Stomach (tissue), 9 donors: ENCODE data around the gene SZT2. TPM values are rescaled to one million over a fixed set of nuclear protein-coding genes. Genes with fewer than 3 reads are reported as not detected.
"Not testable (repeated sequence)": the region's sequence is repeated elsewhere in the genome, so short reads cannot be mapped to it uniquely, and the experiment has no call there.

ENCODE experiments used
- DNase-seq, 2 donors: peaks; one replicate each; pipeline versions ENCODE4 v3.0.0 to v3.0.0-alpha.2; 2013 to 2019
- H3K27ac ChIP-seq, 5 donors: fragments of 200-600 bp in 4 of 5; sonication (generic) in 4 of 5; one replicate each; pipeline ENCODE4 v1.5.1; 2013 to 2019; ENCODE audit warnings: mild to moderate bottlenecking in 1 of 5, moderate library complexity in 1 of 5
- H3K27me3 ChIP-seq, 3 donors: fragments of 200-600 bp; sonication (generic); one replicate each; pipeline ENCODE4 v1.5.1; 2017 to 2019; ENCODE audit warnings: mixed run types in 1 of 3
- H3K36me3 ChIP-seq, 4 donors: fragments of 200-600 bp; sonication (generic); 1 replicate in 3 of 4; 2 replicates in 1 of 4; pipeline ENCODE4 v1.5.1; 2016 to 2019
- H3K4me1 ChIP-seq, 4 donors: fragments of 200-600 bp; sonication (generic); one replicate each; pipeline ENCODE4 v1.5.1; 2016 to 2019
- H3K4me3 ChIP-seq, 4 donors: fragments of 200-600 bp; sonication (generic) in 3 of 4; one replicate each; pipeline ENCODE4 v1.5.1; 2016 to 2019; ENCODE audit warnings: mild to moderate bottlenecking in 1 of 4
- H3K9me3 ChIP-seq, 4 donors: fragments of 200-600 bp; sonication (generic); one replicate each; pipeline ENCODE4 v1.5.1; 2016 to 2019
- EP300 ChIP-seq: sonication (generic); formaldehyde crosslinking; IDR thresholded peaks from one replicate; pipeline ENCODE4 v1.6.1; 2017; ENCODE audit warnings: antibody characterized with exemption
- POLR2A ChIP-seq, 4 donors: fragments of 450-650 bp; IDR thresholded peaks; one replicate each; pipeline ENCODE4 v1.6.1; 2016; ENCODE audit warnings: antibody characterized with exemption in 4 of 4, control low read depth in 2 of 4, mild to moderate bottlenecking in 1 of 4, moderate library complexity in 1 of 4
- POLR2AphosphoS5 ChIP-seq, 3 donors: sonication (generic); formaldehyde crosslinking; IDR thresholded peaks; one replicate each; pipeline ENCODE4 v1.6.1; 2016; ENCODE audit warnings: antibody characterized with exemption in 3 of 3
- WGBS, 5 donors: extraction: QIAGEN DNeasy Blood & Tissue Kit in 3 of 5; methylation state at CpG; one replicate each; pipeline versions ENCODE4 v1.1.5 to v1.1.7; 2013 to 2018; 5-methylcytosine and 5-hydroxymethylcytosine counted together
- intact Hi-C: fragments of 100-400 bp; cut with DNase I; formaldehyde crosslinking; loops from one replicate; pipeline ENCODE4 v1.15.1; 2023; ENCODE audit warnings: low total_unique reads
- polyA plus RNA-seq, 3 donors: library from polyadenylated mRNA; stranded (reverse); fragments of 200-250 nt; gene quantifications; one replicate each; pipeline ENCODE4 v1.2.3, GENCODE V29; 2013
- total RNA-seq, 5 donors: library from RNA; depleted of rRNA; stranded (reverse); fragments of >200 nt; gene quantifications; one replicate each; pipeline versions ENCODE4 v1.1.0 to v1.2.3, GENCODE V29; 2014 to 2016
- TF ChIP-seq, protein P1 (sequence below), 7 experiments: fragments of 450-650 bp in 4 of 7; fragments of 200-600 bp in 3 of 7; sonication (generic) in 3 of 7; IDR thresholded peaks; one replicate each; pipeline ENCODE4 v1.5.1; 2016 to 2019; ENCODE audit warnings: antibody characterized with exemption in 7 of 7, control low read depth in 2 of 7, mild to moderate bottlenecking in 1 of 7
- donor health status: healthy with polysubstance abuse.
- donor health status: Bipolar disorder and iron deficiency.
- donor health status: healthy.

SZT2 gene
- total and polyA plus RNA-seq, 8 donors: 4.9 to 69.3 (median 52.9) TPM

DNA sequence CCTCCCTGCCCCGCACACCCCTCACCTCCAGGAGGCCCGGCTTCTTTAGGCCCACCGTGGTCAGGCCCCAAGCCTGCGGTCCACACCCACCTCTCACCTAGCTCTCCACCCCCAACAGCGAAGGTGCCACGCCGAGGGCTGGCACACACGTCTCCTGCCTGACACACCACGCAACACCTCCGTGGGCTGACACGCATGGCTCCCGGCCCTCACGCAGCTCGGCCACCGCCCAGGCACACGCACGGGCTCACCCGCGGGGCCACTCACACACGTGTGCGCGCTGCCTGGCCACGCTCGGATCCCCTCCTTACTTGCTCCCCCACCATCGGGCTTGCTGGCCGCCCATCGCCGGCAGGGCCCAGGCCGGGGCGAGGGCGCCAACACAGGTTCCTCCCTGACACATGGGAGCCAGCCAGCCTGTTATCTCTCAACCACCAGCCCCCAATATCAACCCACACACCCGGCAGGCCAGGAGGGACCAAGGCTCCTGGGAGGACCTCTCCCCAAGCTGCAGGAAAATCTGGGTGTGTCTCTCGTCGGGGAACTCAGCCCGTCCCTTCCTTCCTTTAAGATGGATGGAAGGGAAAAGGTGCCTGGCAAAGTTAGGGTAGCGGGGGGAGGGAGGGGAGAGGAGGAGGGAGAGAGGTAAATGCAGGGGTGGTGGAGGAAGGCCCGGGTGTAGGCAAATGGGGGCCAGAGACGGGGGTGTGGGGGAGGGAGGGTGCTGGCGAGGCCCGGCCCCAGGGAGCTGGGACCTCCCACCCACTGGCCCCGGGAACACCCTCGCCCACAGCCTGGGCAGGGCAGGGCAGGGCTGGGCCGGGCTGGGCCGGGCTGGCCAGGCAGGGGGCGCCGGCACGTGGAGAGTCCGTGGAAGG is 22.4 kb upstream of the SZT2 start:
- DNase-seq: peak in 1 of 2 donors; percentile 75
- Histone ChIP-seq H3K4me3 (peak overlapping the region; percentile 75 to 88 (median 82)), H3K27me3 (no peaks in the 10 kb centered on the region), H3K27ac (peak overlapping the region; percentile 93 to 98 (median 97)), H3K36me3 (peaks cover 29 to 41% (median 33%) of the 10 kb centered on the region in 4 donors), H3K4me1 (peaks cover 26 to 66% (median 37%) of the 10 kb centered on the region in 4 donors), H3K9me3 (no peaks in the 10 kb centered on the region)
- WGBS, 5 donors: 0 to 4% (median 2%) methylated on average over 34 to 47 of the region's 48 CpGs
- intact Hi-C loops: no loop called here
- TF ChIP-seq EP300 (no peak), POLR2A (IDR thresholded peaks at IDR 0.05) (peak in 1 of 4 donors; percentile 43), POLR2AphosphoS5 (IDR thresholded peaks at IDR 0.05) (peak in 1 of 3 donors; percentile 3)
- TF ChIP-seq, protein P1, sequence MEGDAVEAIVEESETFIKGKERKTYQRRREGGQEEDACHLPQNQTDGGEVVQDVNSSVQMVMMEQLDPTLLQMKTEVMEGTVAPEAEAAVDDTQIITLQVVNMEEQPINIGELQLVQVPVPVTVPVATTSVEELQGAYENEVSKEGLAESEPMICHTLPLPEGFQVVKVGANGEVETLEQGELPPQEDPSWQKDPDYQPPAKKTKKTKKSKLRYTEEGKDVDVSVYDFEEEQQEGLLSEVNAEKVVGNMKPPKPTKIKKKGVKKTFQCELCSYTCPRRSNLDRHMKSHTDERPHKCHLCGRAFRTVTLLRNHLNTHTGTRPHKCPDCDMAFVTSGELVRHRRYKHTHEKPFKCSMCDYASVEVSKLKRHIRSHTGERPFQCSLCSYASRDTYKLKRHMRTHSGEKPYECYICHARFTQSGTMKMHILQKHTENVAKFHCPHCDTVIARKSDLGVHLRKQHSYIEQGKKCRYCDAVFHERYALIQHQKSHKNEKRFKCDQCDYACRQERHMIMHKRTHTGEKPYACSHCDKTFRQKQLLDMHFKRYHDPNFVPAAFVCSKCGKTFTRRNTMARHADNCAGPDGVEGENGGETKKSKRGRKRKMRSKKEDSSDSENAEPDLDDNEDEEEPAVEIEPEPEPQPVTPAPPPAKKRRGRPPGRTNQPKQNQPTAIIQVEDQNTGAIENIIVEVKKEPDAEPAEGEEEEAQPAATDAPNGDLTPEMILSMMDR (IDR thresholded peaks at IDR 0.05): no peak

DNA sequence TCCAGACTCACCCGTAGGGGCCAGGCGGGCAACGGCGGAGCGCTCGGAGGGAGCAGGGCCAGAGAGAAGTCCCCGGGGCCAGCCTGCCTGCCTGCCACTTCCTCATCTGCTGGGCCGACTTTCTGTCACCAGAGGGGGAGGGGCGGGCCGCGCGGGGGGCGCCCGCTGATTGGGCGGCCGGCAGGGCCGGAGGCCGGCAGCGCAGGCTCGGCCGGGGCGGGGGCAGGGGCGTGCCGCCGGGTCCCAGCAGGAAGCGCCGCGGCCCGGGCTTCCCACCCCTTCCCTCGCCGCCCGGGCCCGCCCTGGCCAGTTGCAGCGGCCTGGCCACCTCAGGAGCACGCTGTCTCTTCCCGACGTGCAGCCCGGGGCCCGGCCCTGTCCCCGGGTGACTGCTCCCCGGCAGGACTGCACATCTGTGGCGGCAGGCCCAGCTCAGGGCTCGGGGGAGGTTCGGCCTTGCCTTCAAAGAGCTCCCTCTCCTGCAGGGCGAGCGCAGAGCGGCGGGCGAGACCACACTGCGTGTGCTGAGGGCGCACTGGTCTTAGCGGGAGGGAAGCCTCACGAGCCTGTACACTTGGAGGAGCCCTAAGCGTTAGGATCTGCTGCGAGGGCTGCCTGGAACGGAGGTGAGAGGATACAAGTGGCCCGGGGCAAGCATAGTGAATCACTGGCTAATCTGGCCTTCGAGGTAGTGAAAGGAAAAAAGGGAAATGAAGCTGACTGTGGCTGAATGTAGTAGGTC is 21.6 kb upstream of the SZT2 start, which contains the start of gene ELOVL1:
Gene ELOVL1, minus strand, starts transcription at position 108 of the 742 bp plus-strand sequence. CDS start 2,402 bp downstream, outside the sequence.
- Histone ChIP-seq H3K4me1 (peaks cover 26 to 68% (median 37%) of the 10 kb centered on the region in 4 donors), H3K36me3 (peaks cover 21 to 39% (median 25%) of the 10 kb centered on the region in 4 donors), H3K9me3 (no peaks in the 10 kb centered on the region), H3K27ac (peak within 1 kb of the TSS; percentile 93 to 98 (median 97)), H3K27me3 (no peaks in the 10 kb centered on the region), H3K4me3 (peak within 1 kb of the TSS; percentile 75 to 88 (median 82))
- intact Hi-C loops: no loop called here
- 0 to 1% (median 0%) methylated on average over 21 to 57 of the region's 58 CpGs for WGBS, 5 donors
- DNase-seq: peak; percentile 95 to 97
- TF ChIP-seq EP300 (no peak), POLR2A (IDR thresholded peaks at IDR 0.05) (peak in 1 of 4 donors; percentile 52), POLR2AphosphoS5 (IDR thresholded peaks at IDR 0.05) (peak; percentile 13 to 77 (median 73))
- TF ChIP-seq, protein P1 (IDR thresholded peaks at IDR 0.05): no peak

DNA sequence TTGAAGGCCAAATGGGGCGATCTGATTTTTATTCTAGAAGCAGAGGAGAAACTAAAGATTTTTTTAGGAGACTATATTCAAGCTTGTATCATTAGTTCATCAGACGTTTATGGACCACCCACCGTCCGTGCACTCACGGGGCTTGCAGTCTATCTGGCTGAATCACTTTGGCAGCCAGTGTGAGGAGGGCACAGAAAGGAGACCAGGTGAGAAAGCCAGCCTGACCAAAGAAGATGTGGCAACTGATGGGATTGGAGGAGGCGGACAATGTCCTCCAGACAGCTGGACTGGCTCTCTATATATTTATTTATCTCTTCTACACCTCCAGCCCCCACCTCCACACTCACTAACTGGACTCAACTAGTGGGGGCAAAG is 21.1 kb upstream of the SZT2 start:
- WGBS, 5 donors: 13 to 24% (median 17%) methylated on average over 6 of the region's 6 CpGs
- intact Hi-C loops: no loop called here
- Histone ChIP-seq H3K36me3 (peaks cover 16 to 33% (median 19%) of the 10 kb centered on the region in 4 donors), H3K27ac (peak overlapping the region; percentile 93 to 98 (median 97)), H3K27me3 (no peaks in the 10 kb centered on the region), H3K4me3 (peak overlapping the region; percentile 75 to 88 (median 82)), H3K9me3 (no peaks in the 10 kb centered on the region), H3K4me1 (peaks cover 26 to 69% (median 40%) of the 10 kb centered on the region in 4 donors)
- TF ChIP-seq, protein P1 (IDR thresholded peaks at IDR 0.05): no peak
- TF ChIP-seq POLR2AphosphoS5 (IDR thresholded peaks at IDR 0.05) (no peak), EP300 (no peak), POLR2A (IDR thresholded peaks at IDR 0.05) (no peak)
- DNase-seq: no peak

DNA sequence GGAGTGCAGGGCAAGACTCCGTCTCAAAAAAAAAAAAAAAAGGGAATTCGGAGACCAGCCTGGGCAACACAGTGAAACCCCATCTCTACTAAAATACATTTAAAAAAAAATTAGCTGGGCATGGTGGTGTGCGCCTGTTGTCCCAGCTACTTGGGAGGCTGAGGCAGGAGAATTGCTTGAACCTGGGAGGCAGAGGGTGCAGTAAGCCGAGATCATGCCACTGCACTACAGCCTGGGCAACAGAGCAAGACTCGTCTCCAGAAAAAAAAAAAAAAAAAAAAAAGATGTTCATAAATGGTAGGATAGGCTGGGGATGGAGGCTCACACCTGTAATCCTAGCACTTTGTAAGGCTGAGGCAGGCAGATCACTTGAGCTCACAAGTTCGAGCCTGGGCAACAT is 19.9 kb upstream of the SZT2 start:
- Histone ChIP-seq H3K36me3 (peaks cover 4 to 29% (median 8%) of the 10 kb centered on the region in 4 donors), H3K4me1 (peaks cover 26 to 61% (median 41%) of the 10 kb centered on the region in 4 donors)
- H3K27ac ChIP-seq, H3K27me3 ChIP-seq, H3K4me3 ChIP-seq, H3K9me3 ChIP-seq, intact Hi-C loops, DNase-seq: not testable (repeated sequence)
- WGBS, 5 donors: 96 to 99% (median 97%) methylated on average over 5 to 6 of the region's 6 CpGs
